ENCODE measurements around the gene ACTL6B.

The ACTL6B gene

GRCh38 chr7:100599911-100600729, 56.1 kb downstream of the ACTL6B start:
- DNase-seq: no peak

GRCh38 chr7:100598425-100598824, 57.8 kb downstream of the ACTL6B start:
- no peak for DNase-seq

DNA sequence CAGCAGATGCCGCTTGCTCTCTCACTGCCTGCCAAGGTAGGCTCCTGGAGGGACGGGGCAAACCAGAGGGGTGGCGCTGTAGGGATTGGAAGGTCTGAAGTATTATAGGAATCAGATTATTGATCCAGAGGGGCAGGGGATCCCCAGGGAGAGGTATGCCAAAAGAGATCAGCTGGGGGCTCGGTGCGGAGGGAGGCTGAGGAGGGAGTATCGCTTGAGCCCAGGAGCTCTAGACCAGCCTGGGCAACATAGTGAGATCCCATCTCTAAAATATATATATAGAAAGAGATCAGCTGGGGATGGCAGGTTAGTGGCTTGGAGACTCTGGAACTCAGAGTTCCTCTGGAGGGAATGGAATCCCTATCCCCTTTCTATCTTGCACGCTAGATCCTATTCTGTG, 61.1 kb downstream of the ACTL6B start:
- DNase-seq: no peak

Measured in right kidney (tissue), 1 donor.